Measurements from ENCODE around the gene STAP1. TPM values are rescaled to one million over a fixed set of nuclear protein-coding genes. Genes with fewer than 3 reads are reported as not detected.

The STAP1 gene
- total RNA-seq, 4 donors from 2014 or later: not detected

- intact Hi-C loops (cut with DNase I; ENCODE audit: low total_unique reads): no loop called here
- DNase-seq (ENCODE audit: low spot score in 2 of 2): no peak
- H3K4me3 ChIP-seq (ENCODE audit: low read depth, poor library complexity, severe bottlenecking): no peak overlapping the region
- no peak for TF ChIP-seq POLR2A (IDR thresholded peaks at IDR 0.05)
- TF ChIP-seq CTCF (IDR thresholded peaks at IDR 0.05): no peak
These were observed 14.7 kb downstream of the STAP1 start for GRCh38 chr4:67573193-67573592.

- whole genome bisulfite sequencing, 2 donors: 80% methylated on average over 13 of the region's 13 CpGs
- DNase-seq (ENCODE audit: low spot score in 2 of 2): no peak
- TF ChIP-seq POLR2A (IDR thresholded peaks at IDR 0.05) (no peak), CTCF (IDR thresholded peaks at IDR 0.05) (no peak)
- intact Hi-C loops (cut with DNase I; ENCODE audit: low total_unique reads): no loop called here
- H3K4me3 ChIP-seq (ENCODE audit: low read depth, poor library complexity, severe bottlenecking): no peak overlapping the region
These were observed 16.9 kb downstream of the STAP1 start for GRCh38 chr4:67575232-67576058.

- WGBS, 2 donors: 83 to 84% methylated on average over 4 of the region's 4 CpGs
- no peak for DNase-seq (ENCODE audit: low spot score in 2 of 2)
- no peak for TF ChIP-seq CTCF (IDR thresholded peaks at IDR 0.05)
- no peak for TF ChIP-seq POLR2A (IDR thresholded peaks at IDR 0.05)
- no peak overlapping the region for H3K4me3 ChIP-seq (ENCODE audit: low read depth, poor library complexity, severe bottlenecking)
- intact Hi-C loops (cut with DNase I; ENCODE audit: low total_unique reads): no loop called here
These were observed 17.5 kb downstream of the STAP1 start for GRCh38 chr4:67576059-67576466.

- TF ChIP-seq CTCF (IDR thresholded peaks at IDR 0.05): no peak
- no peak for TF ChIP-seq POLR2A (IDR thresholded peaks at IDR 0.05)
- no peak overlapping the region for H3K4me3 ChIP-seq (ENCODE audit: low read depth, poor library complexity, severe bottlenecking)
- intact Hi-C loops (cut with DNase I; ENCODE audit: low total_unique reads): no loop called here
- DNase-seq (ENCODE audit: low spot score in 2 of 2): no peak
- 96 to 97% methylated on average over 1 of the region's 1 CpG for WGBS, 2 donors
These were observed 18.0 kb downstream of the STAP1 start for GRCh38 chr4:67576538-67576937.

GRCh38 chr4:67580577-67580976 lies 22.1 kb downstream of the STAP1 start:
- intact Hi-C loops (cut with DNase I; ENCODE audit: low total_unique reads): no loop called here
- no peak for TF ChIP-seq CTCF (IDR thresholded peaks at IDR 0.05)
- TF ChIP-seq POLR2A (IDR thresholded peaks at IDR 0.05): no peak
- 71 to 73% methylated on average over 3 of the region's 3 CpGs for WGBS, 2 donors
- no peak for DNase-seq (ENCODE audit: low spot score in 2 of 2)
- no peak overlapping the region for H3K4me3 ChIP-seq (ENCODE audit: low read depth, poor library complexity, severe bottlenecking)

All from lower leg skin (tissue), 4 donors.